ENCODE data around the gene ICAM4. TPM values are rescaled to one million over a fixed set of nuclear protein-coding genes. Genes with fewer than 3 reads are reported as not detected.

ICAM4 gene
- total RNA-seq, 1 donor from 2014 or later: 0.20 TPM

- Histone ChIP-seq H4K20me1 (ENCODE audit: insufficient read depth, low read length) (peaks cover 14% of the 10 kb centered on the region), H3K9me3 (ENCODE audit: insufficient read depth, low read depth, low read length) (no peaks in the 10 kb centered on the region), H2AFZ (ENCODE audit: low read depth, low read length) (no peak overlapping the region), H3K4me1 (ENCODE audit: insufficient read depth, low read length) (peaks cover 11% of the 10 kb centered on the region), H3K4me2 (ENCODE audit: low read length) (no peak overlapping the region), H3K27me3 (ENCODE audit: insufficient read depth, low read length) (no peaks in the 10 kb centered on the region), H3K27ac (ENCODE audit: low read depth, low read length) (no peak overlapping the region), H3K4me3 (ENCODE audit: insufficient read depth, low read depth, low read length) (no peak overlapping the region), H3K9ac (ENCODE audit: low read length) (no peak overlapping the region), H3K79me2 (ENCODE audit: insufficient read depth, low read length) (peaks cover 23% of the 10 kb centered on the region), H3K36me3 (ENCODE audit: insufficient read depth, low read length) (peaks cover 14% of the 10 kb centered on the region)
- Mint-ChIP-seq H3K27ac (ENCODE audit: unreplicated experiment) (no peak overlapping the region), H3K36me3 (ENCODE audit: low read depth, unreplicated experiment) (peaks cover 29% of the 10 kb centered on the region), H3K27me3 (ENCODE audit: low read depth, unreplicated experiment) (no peaks in the 10 kb centered on the region), H3K9me3 (ENCODE audit: unreplicated experiment) (no peaks in the 10 kb centered on the region), H3K4me1 (ENCODE audit: low read depth, unreplicated experiment) (no peaks in the 10 kb centered on the region), H3K4me3 (ENCODE audit: unreplicated experiment) (no peak overlapping the region)
- TF ChIP-seq, protein P1, sequence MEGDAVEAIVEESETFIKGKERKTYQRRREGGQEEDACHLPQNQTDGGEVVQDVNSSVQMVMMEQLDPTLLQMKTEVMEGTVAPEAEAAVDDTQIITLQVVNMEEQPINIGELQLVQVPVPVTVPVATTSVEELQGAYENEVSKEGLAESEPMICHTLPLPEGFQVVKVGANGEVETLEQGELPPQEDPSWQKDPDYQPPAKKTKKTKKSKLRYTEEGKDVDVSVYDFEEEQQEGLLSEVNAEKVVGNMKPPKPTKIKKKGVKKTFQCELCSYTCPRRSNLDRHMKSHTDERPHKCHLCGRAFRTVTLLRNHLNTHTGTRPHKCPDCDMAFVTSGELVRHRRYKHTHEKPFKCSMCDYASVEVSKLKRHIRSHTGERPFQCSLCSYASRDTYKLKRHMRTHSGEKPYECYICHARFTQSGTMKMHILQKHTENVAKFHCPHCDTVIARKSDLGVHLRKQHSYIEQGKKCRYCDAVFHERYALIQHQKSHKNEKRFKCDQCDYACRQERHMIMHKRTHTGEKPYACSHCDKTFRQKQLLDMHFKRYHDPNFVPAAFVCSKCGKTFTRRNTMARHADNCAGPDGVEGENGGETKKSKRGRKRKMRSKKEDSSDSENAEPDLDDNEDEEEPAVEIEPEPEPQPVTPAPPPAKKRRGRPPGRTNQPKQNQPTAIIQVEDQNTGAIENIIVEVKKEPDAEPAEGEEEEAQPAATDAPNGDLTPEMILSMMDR (IDR thresholded peaks at IDR 0.05; ENCODE audit: insufficient read depth, low read depth, low read length): no peak
- TF ChIP-seq EZH2 (IDR thresholded peaks at IDR 0.05; ENCODE audit: insufficient read depth, low read length): no peak
- FAIRE-seq (no peak), DNase-seq (ENCODE audit: low read depth) (no peak)
Measured at GRCh38 chr19:10254244-10254643, 32.5 kb upstream of the ICAM4 start.

GRCh38 chr19:10255358-10255757, 31.4 kb upstream of the ICAM4 start:
- no peak overlapping the region for H3K4me3 ChIP-seq (ENCODE audit: insufficient read depth, low read depth, low read length)
- TF ChIP-seq, protein P1 (IDR thresholded peaks at IDR 0.05; ENCODE audit: insufficient read depth, low read depth, low read length): no peak
- TF ChIP-seq EZH2 (IDR thresholded peaks at IDR 0.05; ENCODE audit: insufficient read depth, low read length): no peak

GRCh38 chr19:10256551-10256950, 30.2 kb upstream of the ICAM4 start:
- H3K27me3 ChIP-seq (ENCODE audit: insufficient read depth, low read length): no peaks in the 10 kb centered on the region
- H3K27ac ChIP-seq (ENCODE audit: low read depth, low read length): no peak overlapping the region
- no peaks in the 10 kb centered on the region for H3K9me3 ChIP-seq (ENCODE audit: insufficient read depth, low read depth, low read length)
- no peak for TF ChIP-seq EZH2 (IDR thresholded peaks at IDR 0.05; ENCODE audit: insufficient read depth, low read length)
- TF ChIP-seq, protein P1 (IDR thresholded peaks at IDR 0.05; ENCODE audit: insufficient read depth, low read depth, low read length): no peak
- no peak overlapping the region for H3K4me3 ChIP-seq (ENCODE audit: insufficient read depth, low read depth, low read length)
- Mint-ChIP-seq H3K36me3 (ENCODE audit: low read depth, unreplicated experiment) (peaks cover 31% of the 10 kb centered on the region), H3K9me3 (ENCODE audit: unreplicated experiment) (no peaks in the 10 kb centered on the region), H3K27ac (ENCODE audit: unreplicated experiment) (no peak overlapping the region), H3K27me3 (ENCODE audit: low read depth, unreplicated experiment) (no peaks in the 10 kb centered on the region), H3K4me3 (ENCODE audit: unreplicated experiment) (no peak overlapping the region), H3K4me1 (ENCODE audit: low read depth, unreplicated experiment) (peaks cover 4% of the 10 kb centered on the region)
- H2AFZ ChIP-seq (ENCODE audit: low read depth, low read length): no peak overlapping the region
- FAIRE-seq: no peak
- no peak overlapping the region for H3K9ac ChIP-seq (ENCODE audit: low read length)
- H4K20me1 ChIP-seq (ENCODE audit: insufficient read depth, low read length): peaks cover 14% of the 10 kb centered on the region
- peaks cover 20% of the 10 kb centered on the region for H3K4me1 ChIP-seq (ENCODE audit: insufficient read depth, low read length)
- no peak for DNase-seq (ENCODE audit: low read depth)
- peaks cover 14% of the 10 kb centered on the region for H3K36me3 ChIP-seq (ENCODE audit: insufficient read depth, low read length)
- H3K4me2 ChIP-seq (ENCODE audit: low read length): no peak overlapping the region
- H3K79me2 ChIP-seq (ENCODE audit: insufficient read depth, low read length): peaks cover 23% of the 10 kb centered on the region

More at GRCh38 chr19:10255358-10255757, 31.4 kb upstream of the ICAM4 start:
- Mint-ChIP-seq H3K9me3 (ENCODE audit: unreplicated experiment) (no peaks in the 10 kb centered on the region), H3K27ac (ENCODE audit: unreplicated experiment) (no peak overlapping the region), H3K4me1 (ENCODE audit: low read depth, unreplicated experiment) (peaks cover 4% of the 10 kb centered on the region), H3K4me3 (ENCODE audit: unreplicated experiment) (peak overlapping the region; percentile 2), H3K27me3 (ENCODE audit: low read depth, unreplicated experiment) (no peaks in the 10 kb centered on the region), H3K36me3 (ENCODE audit: low read depth, unreplicated experiment) (peaks cover 31% of the 10 kb centered on the region)
- Histone ChIP-seq H2AFZ (ENCODE audit: low read depth, low read length) (no peak overlapping the region), H3K9me3 (ENCODE audit: insufficient read depth, low read depth, low read length) (no peaks in the 10 kb centered on the region), H3K36me3 (ENCODE audit: insufficient read depth, low read length) (peaks cover 14% of the 10 kb centered on the region), H3K4me2 (ENCODE audit: low read length) (no peak overlapping the region), H3K9ac (ENCODE audit: low read length) (no peak overlapping the region), H3K4me1 (ENCODE audit: insufficient read depth, low read length) (peaks cover 20% of the 10 kb centered on the region), H3K79me2 (ENCODE audit: insufficient read depth, low read length) (peaks cover 23% of the 10 kb centered on the region), H3K27me3 (ENCODE audit: insufficient read depth, low read length) (no peaks in the 10 kb centered on the region), H4K20me1 (ENCODE audit: insufficient read depth, low read length) (peaks cover 14% of the 10 kb centered on the region), H3K27ac (ENCODE audit: low read depth, low read length) (no peak overlapping the region)
- FAIRE-seq: no peak
- no peak for DNase-seq (ENCODE audit: low read depth)

Data from astrocyte (in vitro differentiated cells and primary cell).